Fibroblast of lung (primary cell): ENCODE results near the gene PNPLA8.

Experiments used
- EZH2 ChIP-seq: IDR thresholded peaks from 2 replicates; pipeline ENCODE4 v1.5.1; 2012; ENCODE audit warnings: low read length, control low read depth, mild to moderate bottlenecking; ENCODE audit errors: missing control alignments
- TF ChIP-seq, protein P1 (sequence below), 2 donors: IDR thresholded peaks in 1 of 2; conservative IDR thresholded peaks in 1 of 2; 1 replicate in 1 of 2; 2 replicates in 1 of 2; pipeline ENCODE4 v1.5.1; 2011 to 2012; ENCODE audit warnings: low read length in 2 of 2, control low read depth in 1 of 2, inconsistent platforms in 1 of 2, low read depth in 1 of 2, mild to moderate bottlenecking in 1 of 2

- TF ChIP-seq, protein P1, sequence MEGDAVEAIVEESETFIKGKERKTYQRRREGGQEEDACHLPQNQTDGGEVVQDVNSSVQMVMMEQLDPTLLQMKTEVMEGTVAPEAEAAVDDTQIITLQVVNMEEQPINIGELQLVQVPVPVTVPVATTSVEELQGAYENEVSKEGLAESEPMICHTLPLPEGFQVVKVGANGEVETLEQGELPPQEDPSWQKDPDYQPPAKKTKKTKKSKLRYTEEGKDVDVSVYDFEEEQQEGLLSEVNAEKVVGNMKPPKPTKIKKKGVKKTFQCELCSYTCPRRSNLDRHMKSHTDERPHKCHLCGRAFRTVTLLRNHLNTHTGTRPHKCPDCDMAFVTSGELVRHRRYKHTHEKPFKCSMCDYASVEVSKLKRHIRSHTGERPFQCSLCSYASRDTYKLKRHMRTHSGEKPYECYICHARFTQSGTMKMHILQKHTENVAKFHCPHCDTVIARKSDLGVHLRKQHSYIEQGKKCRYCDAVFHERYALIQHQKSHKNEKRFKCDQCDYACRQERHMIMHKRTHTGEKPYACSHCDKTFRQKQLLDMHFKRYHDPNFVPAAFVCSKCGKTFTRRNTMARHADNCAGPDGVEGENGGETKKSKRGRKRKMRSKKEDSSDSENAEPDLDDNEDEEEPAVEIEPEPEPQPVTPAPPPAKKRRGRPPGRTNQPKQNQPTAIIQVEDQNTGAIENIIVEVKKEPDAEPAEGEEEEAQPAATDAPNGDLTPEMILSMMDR (conservative IDR thresholded peaks at IDR 0.05 in 1 of 2, IDR thresholded peaks at IDR 0.05 in 1 of 2; ENCODE audit: low read depth in 1 of 2, low read length in 2 of 2), result no peak
- TF ChIP-seq EZH2, result no peak
These were observed 84.5 kb downstream of the PNPLA8 start for GRCh38 chr7:108441392-108441955.
